ENCODE data around the gene FBXO9.

DNA sequence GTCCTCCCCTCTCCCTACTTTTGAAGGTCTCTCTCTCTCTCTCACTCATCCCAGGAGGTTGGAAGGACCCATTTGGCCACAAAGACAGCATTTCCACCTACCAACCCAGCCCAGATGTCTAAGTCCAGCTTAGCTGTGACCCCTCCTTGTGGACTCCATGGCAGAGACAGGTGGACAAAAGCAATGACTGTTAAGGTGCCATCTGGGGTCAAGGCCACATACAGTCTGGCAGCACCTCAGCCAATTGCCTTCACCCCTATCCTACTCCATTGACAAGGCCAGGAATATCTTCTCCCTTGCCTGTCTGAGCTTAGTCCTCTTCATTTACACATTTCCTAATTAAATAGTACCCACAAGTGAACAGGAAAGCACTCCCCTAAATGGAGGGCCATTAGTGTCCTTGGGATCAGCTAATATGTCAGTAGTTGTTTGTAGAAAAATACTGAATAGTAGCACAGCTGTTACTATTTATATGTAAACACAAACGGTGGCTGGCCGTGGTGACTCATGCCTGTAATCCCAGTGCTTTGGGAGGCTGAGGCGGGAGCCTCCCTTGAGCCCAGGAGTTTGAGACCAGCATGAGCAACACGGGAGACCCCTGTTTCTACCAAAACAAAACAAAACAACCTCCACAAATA lies 54.7 kb downstream of the FBXO9 start:
- TF ChIP-seq, protein P1, sequence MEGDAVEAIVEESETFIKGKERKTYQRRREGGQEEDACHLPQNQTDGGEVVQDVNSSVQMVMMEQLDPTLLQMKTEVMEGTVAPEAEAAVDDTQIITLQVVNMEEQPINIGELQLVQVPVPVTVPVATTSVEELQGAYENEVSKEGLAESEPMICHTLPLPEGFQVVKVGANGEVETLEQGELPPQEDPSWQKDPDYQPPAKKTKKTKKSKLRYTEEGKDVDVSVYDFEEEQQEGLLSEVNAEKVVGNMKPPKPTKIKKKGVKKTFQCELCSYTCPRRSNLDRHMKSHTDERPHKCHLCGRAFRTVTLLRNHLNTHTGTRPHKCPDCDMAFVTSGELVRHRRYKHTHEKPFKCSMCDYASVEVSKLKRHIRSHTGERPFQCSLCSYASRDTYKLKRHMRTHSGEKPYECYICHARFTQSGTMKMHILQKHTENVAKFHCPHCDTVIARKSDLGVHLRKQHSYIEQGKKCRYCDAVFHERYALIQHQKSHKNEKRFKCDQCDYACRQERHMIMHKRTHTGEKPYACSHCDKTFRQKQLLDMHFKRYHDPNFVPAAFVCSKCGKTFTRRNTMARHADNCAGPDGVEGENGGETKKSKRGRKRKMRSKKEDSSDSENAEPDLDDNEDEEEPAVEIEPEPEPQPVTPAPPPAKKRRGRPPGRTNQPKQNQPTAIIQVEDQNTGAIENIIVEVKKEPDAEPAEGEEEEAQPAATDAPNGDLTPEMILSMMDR (IDR thresholded peaks at IDR 0.05) = no peak
- TF ChIP-seq EZH2 (IDR thresholded peaks at IDR 0.05) = no peak

All from neural progenitor cell (in vitro differentiated cells).